T follicular helper cell (primary cell): Measurements from ENCODE around the gene PPARA.
A peak's percentile ranks its signal among the peaks of the same experiment; 100 is the strongest.
"Not testable (repeated sequence)": the region's sequence is repeated elsewhere in the genome, so short reads cannot be mapped to it uniquely, and the experiment has no call there.

Source experiments
- DNase-seq: peaks from one replicate; pipeline ENCODE4 v3.0.0-alpha.2; 2020; ENCODE audit warnings: low read depth

PPARA gene

DNA sequence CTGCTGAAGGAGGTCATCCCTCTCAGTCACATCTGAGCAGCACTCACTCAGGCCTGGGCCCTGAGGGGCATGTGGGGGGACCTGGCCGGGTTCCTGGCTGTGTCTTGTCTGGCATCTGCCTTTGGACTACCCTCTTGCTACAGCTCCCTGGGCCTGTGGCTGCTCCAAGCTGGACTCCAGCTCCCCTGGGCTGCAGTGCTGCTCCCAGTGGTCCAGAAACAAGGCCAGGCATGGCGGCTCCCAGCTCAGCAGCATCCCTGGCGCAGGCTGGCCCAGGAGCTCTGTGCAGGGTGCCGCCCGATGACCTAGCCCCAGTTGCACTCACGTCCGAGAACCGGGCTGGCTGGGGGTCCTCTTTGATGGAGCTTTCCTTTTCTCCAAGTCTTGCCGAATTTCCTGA lies 94.4 kb downstream of the PPARA start:
- DNase-seq = no peak

GRCh38 chr22:46245511-46245910 lies 95.2 kb downstream of the PPARA start:
- no peak for DNase-seq

DNA sequence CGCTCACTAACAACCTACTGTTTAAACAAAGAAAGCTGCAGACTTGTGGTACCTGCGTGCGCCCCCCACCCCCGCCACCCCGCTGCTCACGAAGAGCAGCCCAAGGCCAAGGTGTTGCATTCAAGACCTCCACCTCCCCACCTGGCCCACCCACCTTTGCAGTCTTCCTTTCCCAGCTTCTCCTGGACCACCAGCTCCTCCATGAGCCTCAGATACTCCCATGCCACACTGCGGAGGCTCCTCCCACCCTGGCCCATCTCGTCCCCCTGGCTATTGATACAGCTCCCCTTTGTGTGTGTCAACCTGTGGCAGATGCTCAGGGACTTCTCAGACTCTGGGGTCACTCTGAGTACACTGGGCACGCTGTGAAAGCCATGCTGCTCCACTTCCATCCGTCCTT lies 95.9 kb downstream of the PPARA start:
- no peak for DNase-seq

DNA sequence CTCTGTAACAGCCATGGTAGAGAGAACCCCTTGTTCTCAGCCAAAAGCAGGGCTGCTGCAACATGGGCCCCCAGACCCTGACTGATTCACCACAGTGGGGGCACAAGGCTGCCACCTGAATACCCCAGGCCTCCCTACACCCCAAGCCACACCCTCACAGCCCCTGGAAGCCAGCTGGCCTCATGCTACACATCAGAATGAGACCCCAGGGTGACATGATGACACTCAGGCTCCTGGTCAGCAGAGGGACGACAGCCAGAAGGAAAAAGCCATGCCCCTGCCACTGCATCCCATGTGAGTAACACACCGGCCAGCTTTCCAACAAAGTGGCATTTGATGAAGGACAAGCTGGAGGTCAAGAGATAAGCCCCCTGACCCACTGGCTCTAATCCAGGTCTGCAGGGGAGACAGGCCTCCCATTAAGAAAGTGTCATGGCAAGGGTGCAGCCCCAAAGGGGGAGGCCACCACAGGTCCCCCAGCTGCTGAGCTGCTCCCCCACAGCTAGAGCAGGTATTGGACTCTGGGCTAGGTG lies 97.2 kb downstream of the PPARA start:
- no peak for DNase-seq

DNA sequence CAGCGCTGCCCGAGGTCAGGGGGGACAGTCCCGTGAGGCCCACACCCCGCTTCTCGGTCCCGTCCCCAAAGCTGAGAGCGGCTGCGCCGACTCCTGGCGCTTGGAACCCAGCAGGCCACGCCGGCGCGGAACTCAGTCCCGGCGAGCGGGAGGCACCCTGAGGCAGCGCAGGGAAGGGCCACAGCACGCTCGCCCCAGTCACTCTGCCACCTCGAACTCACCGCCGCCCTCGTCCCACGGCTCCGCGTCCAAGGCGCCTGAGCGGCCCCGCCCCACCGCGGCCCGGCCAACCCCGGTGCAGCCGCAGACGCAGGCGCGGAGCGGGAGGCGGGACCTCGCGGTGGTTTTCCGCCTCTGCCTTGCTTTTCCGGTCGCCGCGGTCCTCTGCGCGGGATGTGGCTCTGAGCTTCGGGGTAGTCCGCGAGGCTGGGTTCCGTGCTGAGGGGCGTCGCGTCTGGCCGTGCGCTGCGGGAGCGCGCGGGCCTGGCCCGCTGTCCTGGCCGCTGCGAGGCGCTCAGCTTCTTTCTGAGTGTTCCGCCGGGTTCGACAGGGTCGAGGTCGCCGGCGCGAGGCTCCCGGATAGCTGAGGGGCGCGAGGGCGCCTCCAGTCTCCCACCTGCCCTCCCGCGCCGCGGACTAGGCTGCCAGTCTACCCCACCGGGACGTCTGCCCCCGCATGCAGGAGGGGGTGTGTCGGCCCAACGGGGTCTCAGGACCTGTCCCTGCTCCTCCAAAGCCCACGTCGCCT lies 99.9 kb downstream of the PPARA start, which contains the start of gene CDPF1:
Gene CDPF1, minus strand, starts transcription at position 259 of the 748 bp plus-strand sequence. CDS start 2,009 bp downstream, outside the sequence.
- DNase-seq = peak; percentile 78

GRCh38 chr22:46250783-46251125 lies 100.4 kb downstream of the PPARA start:
- DNase-seq = no peak

GRCh38 chr22:46251266-46251665 lies 100.9 kb downstream of the PPARA start:
- no peak for DNase-seq

- no peak for DNase-seq
These were observed 101.6 kb downstream of the PPARA start for GRCh38 chr22:46251816-46252380.

DNA sequence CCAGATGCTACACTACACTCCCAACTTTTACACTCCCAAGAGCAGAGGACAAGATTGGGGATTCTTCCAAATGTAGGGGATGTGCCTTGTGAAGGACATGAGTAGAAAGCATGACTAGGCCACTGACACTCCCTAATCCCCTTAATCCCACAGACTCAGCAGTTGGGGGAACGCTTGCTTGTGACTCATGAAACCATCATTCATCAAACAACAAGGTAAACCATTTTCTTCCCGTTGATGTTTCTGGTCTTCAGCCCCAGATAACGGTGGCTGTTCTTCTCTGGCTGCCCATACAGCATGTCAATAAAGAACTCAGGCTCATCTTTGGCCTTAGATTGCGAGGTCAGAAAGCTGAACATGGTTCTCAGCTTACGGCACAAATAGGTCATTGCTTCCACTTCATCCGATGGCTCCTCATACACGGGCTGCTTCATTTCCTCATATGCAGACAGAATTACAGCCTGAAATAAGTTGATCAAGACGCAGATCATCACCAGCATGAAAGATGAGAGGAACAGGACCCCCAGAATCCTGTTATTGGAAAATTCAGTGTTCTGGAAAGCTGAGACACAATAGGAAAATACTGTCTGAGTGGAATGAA lies 106.1 kb downstream of the PPARA start:
- no peak for DNase-seq

DNA sequence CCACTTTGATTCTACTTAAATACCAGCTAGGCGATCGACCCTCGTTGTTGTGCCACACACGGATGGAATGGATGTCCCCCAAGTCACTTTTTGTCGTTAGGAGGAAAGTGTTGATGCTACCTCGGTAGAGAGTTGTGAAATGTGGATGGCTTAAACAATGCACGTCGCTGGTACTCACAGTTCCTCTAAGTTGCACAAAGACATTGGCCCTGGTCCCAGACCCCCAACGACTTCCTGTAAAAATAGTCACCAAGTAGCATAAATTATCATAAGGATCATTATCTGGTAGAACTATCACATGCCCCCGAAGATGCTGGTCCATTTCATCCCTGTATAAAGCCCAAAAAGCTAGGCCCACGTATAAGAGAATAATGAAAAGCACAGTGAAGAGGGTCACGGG lies 109.0 kb downstream of the PPARA start:
- no peak for DNase-seq

GRCh38 chr22:46260038-46260437 lies 109.7 kb downstream of the PPARA start:
- no peak for DNase-seq

DNA sequence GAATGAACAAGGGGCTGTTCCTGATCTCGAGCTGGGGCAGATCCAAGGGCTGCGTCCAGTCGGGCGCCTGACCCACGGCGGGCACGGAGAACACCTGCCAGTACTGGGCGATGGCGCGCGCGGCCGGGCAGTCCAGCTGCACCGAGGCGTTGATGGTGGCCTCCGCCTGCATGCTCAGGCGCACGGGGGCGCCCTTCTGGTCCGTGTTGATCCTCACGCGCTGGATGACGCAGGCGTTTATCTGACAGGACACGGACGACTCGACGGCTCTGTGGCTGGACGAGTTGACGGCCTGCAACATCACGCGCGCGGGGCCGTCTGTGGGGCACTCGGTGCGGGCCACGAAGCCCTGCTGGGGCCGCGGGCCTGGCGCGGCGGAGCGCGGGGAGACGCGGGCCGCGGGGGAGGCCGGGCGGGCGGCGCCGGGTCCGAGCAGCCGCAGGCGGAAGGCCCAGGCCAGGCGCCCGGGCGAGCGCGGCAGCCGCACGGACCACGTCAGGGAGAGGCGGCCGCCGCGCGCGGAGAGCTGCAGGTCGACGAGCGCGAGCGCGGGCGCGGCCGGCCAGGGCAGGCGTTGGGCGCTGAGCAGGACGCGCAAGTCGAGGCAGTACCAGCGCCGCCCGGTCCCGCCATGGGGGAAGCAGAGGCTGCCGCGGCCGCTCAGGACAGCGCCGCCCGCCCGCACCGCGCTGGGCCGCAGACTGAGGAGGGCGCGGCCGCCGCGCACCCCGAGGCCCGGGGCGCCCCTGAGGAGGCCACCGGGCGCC lies 112.3 kb downstream of the PPARA start:
- DNase-seq = no peak

DNA sequence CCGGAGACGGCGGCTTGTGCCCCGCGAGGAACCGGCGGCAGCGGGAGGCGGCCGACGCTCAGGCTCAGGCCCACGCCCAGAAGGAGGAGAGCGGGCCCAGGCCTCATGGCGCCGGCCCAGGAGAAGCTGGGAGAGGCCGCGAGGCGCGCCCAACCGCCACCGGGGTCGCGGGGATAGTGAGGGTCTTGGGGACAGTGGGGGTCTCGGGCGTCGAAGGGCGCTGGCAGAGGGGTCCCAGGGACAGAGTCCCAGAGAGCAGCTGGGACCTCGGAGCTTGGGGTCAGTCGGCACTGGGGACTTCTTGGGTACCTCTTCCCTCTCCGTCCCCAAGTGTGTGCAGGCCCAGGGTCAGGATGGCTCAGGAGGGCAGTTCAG lies 112.9 kb downstream of the PPARA start, which contains the start of gene PKDREJ:
Gene PKDREJ, minus strand, starts transcription at position 128 of the 375 bp plus-strand sequence. Its CDS starts 21 bp downstream, at position 107.
- DNase-seq = no peak

- not testable (repeated sequence) for DNase-seq
These were observed 114.2 kb downstream of the PPARA start for GRCh38 chr22:46264520-46264919.

DNA sequence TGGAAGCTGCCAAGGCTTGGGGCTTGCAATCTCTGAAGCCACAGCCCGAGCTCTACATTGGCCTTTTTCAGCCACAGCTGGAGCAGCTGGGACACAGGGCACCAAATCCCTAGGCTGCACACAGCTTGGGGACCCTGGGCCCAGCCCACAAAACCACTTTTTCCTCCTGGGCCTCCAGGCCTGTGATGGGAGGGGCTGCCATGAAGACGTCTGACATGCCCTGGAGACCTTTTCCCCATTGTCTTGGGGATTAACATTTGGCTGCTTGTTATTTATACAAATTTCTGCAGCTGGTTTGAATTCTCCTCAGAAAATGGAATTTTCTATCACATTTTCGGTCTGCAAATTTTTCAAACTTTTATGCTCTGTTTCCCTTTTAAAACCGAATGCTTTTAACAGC lies 115.3 kb downstream of the PPARA start:
- DNase-seq = not testable (repeated sequence)

DNA sequence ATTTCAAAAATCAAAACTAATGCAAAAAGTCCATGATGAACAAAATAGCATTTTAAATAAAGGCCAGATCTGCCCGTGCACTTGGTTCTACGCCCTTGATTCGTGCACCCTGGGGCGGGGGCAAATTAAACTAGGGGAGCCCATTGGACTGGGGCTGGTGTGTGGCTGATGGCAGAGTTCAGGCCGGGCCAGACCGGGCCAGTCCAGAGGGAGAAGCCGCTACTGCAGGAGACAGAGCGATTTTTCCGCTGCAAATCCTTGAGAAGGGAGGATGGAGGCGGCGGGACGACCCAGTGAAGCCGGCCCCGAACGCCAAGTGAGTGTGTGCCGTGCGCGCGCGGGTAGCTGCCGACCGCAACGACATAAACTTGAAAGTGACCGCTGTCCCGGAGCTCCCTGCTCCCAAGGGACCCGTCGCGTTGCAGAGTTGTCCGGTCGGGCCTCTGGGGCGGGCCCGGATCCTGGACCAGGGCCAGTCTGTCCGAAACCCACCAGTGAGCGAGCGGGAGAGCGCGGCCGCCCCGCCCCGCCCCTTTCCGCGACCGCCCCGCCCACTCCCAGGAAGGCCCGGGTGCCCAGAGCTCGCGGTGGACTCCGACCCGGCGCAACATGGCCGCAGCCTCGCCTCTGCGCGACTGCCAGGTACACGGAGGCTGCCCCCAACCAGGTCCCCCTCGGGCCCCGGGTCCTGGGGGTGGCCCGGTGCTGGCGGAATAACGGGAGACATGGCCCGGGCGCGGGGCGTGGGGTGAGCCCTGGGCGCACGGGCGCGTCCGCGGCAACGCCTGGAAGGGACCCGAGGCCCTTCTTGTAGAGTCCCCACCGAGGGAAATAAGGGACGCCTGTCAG lies 117.3 kb downstream of the PPARA start, which contains the start of gene TTC38:
Gene TTC38, plus strand, starts transcription at position 578 of the 849 bp plus-strand sequence. Its CDS starts 32 bp downstream, at position 610.
- peak; percentile 31 for DNase-seq

GRCh38 chr22:46269564-46269963 lies 119.2 kb downstream of the PPARA start:
- DNase-seq = no peak

DNA sequence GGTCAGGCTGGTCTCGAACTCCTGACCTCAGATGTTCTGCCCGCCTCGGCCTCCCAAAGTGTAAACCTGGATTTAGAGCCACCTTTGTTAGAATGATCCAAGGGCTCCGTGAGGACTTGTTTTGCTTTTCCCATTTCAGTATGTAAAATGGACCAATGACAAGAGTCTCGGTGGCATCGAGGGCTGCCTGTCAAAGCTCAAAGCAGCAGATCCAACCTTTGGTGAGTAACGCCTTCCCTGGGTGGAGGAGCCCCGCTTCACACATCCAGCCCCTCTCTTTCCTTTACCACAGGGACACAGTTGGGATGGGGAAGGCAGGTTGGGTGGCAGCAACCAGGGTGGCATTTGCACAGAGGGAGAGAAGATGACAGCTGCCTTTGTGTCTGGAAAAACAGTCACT lies 121.9 kb downstream of the PPARA start:
- DNase-seq = no peak

GRCh38 chr22:46272762-46273431 lies 122.6 kb downstream of the PPARA start:
- DNase-seq = no peak

GRCh38 chr22:46273432-46274148 lies 123.3 kb downstream of the PPARA start:
- no peak for DNase-seq
